ENCODE data around the gene PCBP3. TPM values are rescaled to one million over a fixed set of nuclear protein-coding genes. Genes with fewer than 3 reads are reported as not detected.

PCBP3 gene
- total RNA-seq, 1 donor = 1.1 TPM

GRCh38 chr21:45765375-45765774, 121.8 kb downstream of the PCBP3 start:
- Histone ChIP-seq H3K9me3 (ENCODE audit: low read depth, low read length) (no peaks in the 10 kb centered on the region), H3K4me1 (ENCODE audit: insufficient read depth, low read length) (peaks cover 9% of the 10 kb centered on the region), H3K79me2 (ENCODE audit: insufficient read depth, low read length) (no peaks in the 10 kb centered on the region), H2AFZ (ENCODE audit: low read length) (no peak overlapping the region), H3K36me3 (ENCODE audit: insufficient read depth, low read length) (no peaks in the 10 kb centered on the region), H3K27me3 (ENCODE audit: insufficient read depth, low read length) (no peaks in the 10 kb centered on the region), H3K4me3 (ENCODE audit: insufficient read depth, low read length) (no peak overlapping the region), H3K27ac (ENCODE audit: low read depth, low read length) (no peak overlapping the region), H3K4me2 (ENCODE audit: insufficient read depth, low read length) (no peak overlapping the region), H4K20me1 (ENCODE audit: insufficient read depth, low read length) (no peaks in the 10 kb centered on the region)
- no peak for TF ChIP-seq CTCF (IDR thresholded peaks at IDR 0.05; ENCODE audit: extremely low read depth, low read depth, low read length)
- no peak for DNase-seq (ENCODE audit: insufficient read length, low spot score, missing footprints)

- Histone ChIP-seq H3K4me2 (ENCODE audit: insufficient read depth, low read length) (no peak overlapping the region), H3K27me3 (ENCODE audit: insufficient read depth, low read length) (no peaks in the 10 kb centered on the region), H3K27ac (ENCODE audit: low read depth, low read length) (no peak overlapping the region), H3K79me2 (ENCODE audit: insufficient read depth, low read length) (no peaks in the 10 kb centered on the region), H3K36me3 (ENCODE audit: insufficient read depth, low read length) (no peaks in the 10 kb centered on the region), H3K9me3 (ENCODE audit: low read depth, low read length) (no peaks in the 10 kb centered on the region), H3K4me1 (ENCODE audit: insufficient read depth, low read length) (peaks cover 9% of the 10 kb centered on the region), H3K4me3 (ENCODE audit: insufficient read depth, low read length) (no peak overlapping the region), H4K20me1 (ENCODE audit: insufficient read depth, low read length) (no peaks in the 10 kb centered on the region), H2AFZ (ENCODE audit: low read length) (no peak overlapping the region)
- no peak for DNase-seq (ENCODE audit: insufficient read length, low spot score, missing footprints)
- TF ChIP-seq CTCF (IDR thresholded peaks at IDR 0.05; ENCODE audit: extremely low read depth, low read depth, low read length) = no peak
These were observed 122.5 kb downstream of the PCBP3 start for GRCh38 chr21:45766055-45766454.

GRCh38 chr21:45766501-45766900, 123.0 kb downstream of the PCBP3 start:
- H4K20me1 ChIP-seq (ENCODE audit: insufficient read depth, low read length) = no peaks in the 10 kb centered on the region
- H3K4me3 ChIP-seq (ENCODE audit: insufficient read depth, low read length) = no peak overlapping the region
- H3K27me3 ChIP-seq (ENCODE audit: insufficient read depth, low read length) = no peaks in the 10 kb centered on the region
- peaks cover 9% of the 10 kb centered on the region for H3K4me1 ChIP-seq (ENCODE audit: insufficient read depth, low read length)
- no peak for TF ChIP-seq CTCF (IDR thresholded peaks at IDR 0.05; ENCODE audit: extremely low read depth, low read depth, low read length)
- H3K9me3 ChIP-seq (ENCODE audit: low read depth, low read length) = no peaks in the 10 kb centered on the region
- no peak overlapping the region for H3K27ac ChIP-seq (ENCODE audit: low read depth, low read length)
- H2AFZ ChIP-seq (ENCODE audit: low read length) = no peak overlapping the region
- H3K79me2 ChIP-seq (ENCODE audit: insufficient read depth, low read length) = no peaks in the 10 kb centered on the region
- no peaks in the 10 kb centered on the region for H3K36me3 ChIP-seq (ENCODE audit: insufficient read depth, low read length)
- no peak for DNase-seq (ENCODE audit: insufficient read length, low spot score, missing footprints)
- no peak overlapping the region for H3K4me2 ChIP-seq (ENCODE audit: insufficient read depth, low read length)

- Histone ChIP-seq H3K4me2 (ENCODE audit: insufficient read depth, low read length) (peak overlapping the region; percentile 13), H3K36me3 (ENCODE audit: insufficient read depth, low read length) (no peaks in the 10 kb centered on the region), H4K20me1 (ENCODE audit: insufficient read depth, low read length) (no peaks in the 10 kb centered on the region), H3K27me3 (ENCODE audit: insufficient read depth, low read length) (no peaks in the 10 kb centered on the region), H3K27ac (ENCODE audit: low read depth, low read length) (no peak overlapping the region), H3K4me3 (ENCODE audit: insufficient read depth, low read length) (no peak overlapping the region), H3K9me3 (ENCODE audit: low read depth, low read length) (no peaks in the 10 kb centered on the region), H3K79me2 (ENCODE audit: insufficient read depth, low read length) (no peaks in the 10 kb centered on the region), H3K4me1 (ENCODE audit: insufficient read depth, low read length) (peaks cover 9% of the 10 kb centered on the region), H2AFZ (ENCODE audit: low read length) (no peak overlapping the region)
- peak; percentile 80 for DNase-seq (ENCODE audit: insufficient read length, low spot score, missing footprints)
- no peak for TF ChIP-seq CTCF (IDR thresholded peaks at IDR 0.05; ENCODE audit: extremely low read depth, low read depth, low read length)
These were observed 123.8 kb downstream of the PCBP3 start for GRCh38 chr21:45767071-45768006.
